H1 (cell line): ENCODE measurements around the gene SEC14L6. TPM values are rescaled to one million over a fixed set of nuclear protein-coding genes. Genes with fewer than 3 reads are reported as not detected.

Experiments
- CTCF ChIA-PET: fragments of 300-600 bp; sonication (Branson Sonifier 250); formaldehyde crosslinking; loops from one replicate; lab custom pipeline; 2021; ENCODE audit not compliant: partially characterized antibody; lab: Charles Lee
- POLR2A ChIA-PET: fragments of 300-600 bp; sonication (Branson Sonifier 250); formaldehyde crosslinking; loops from one replicate; lab custom pipeline; 2021; ENCODE audit warnings: inconsistent platforms; ENCODE audit not compliant: partially characterized antibody; lab: Charles Lee
- DNase-seq, 2 experiments: peaks; one replicate each; pipeline versions ENCODE4 v3.0.0 to v3.0.0-alpha.2; 2010 to 2022; ENCODE audit warnings: low spot score in 2 of 2, low read depth in 1 of 2, mixed read lengths in 1 of 2
- FAIRE-seq: peaks from 2 replicates; lab custom pipeline; 2011; peaks lifted over from hg19 to GRCh38; lab: Jason Lieb, UNC
- H2AFZ ChIP-seq: 2 replicates; pipeline ENCODE4 v1.8.1; 2012; ENCODE audit warnings: low read length, inconsistent platforms
- H2AK5ac ChIP-seq: 2 replicates; pipeline ENCODE4 v1.6.1; 2013; ENCODE audit warnings: low read depth, low read length
- H2BK120ac ChIP-seq: replicated peaks from 2 replicates; pipeline ENCODE3; 2013; ENCODE audit warnings: low read depth, low read length, inconsistent platforms
- H2BK12ac ChIP-seq: 2 replicates; pipeline ENCODE4 v1.6.1; 2013; ENCODE audit warnings: low read depth, low read length
- H2BK15ac ChIP-seq: 2 replicates; pipeline ENCODE4 v1.6.1; 2013; ENCODE audit warnings: low read length
- H2BK20ac ChIP-seq: 2 replicates; pipeline ENCODE4 v1.6.1; 2013; ENCODE audit warnings: low read length
- H2BK5ac ChIP-seq: 2 replicates; pipeline ENCODE4 v1.6.1; 2013; ENCODE audit warnings: low read depth, low read length
- H3K14ac ChIP-seq: 2 replicates; pipeline ENCODE4 v1.6.1; 2013; ENCODE audit warnings: inconsistent platforms; ENCODE audit not compliant: insufficient read length
- H3K18ac ChIP-seq: 2 replicates; pipeline ENCODE4 v1.6.1; 2013; ENCODE audit warnings: low read length; ENCODE audit errors: extremely low read depth
- H3K23ac ChIP-seq: 2 replicates; pipeline ENCODE4 v1.6.1; 2013; ENCODE audit warnings: inconsistent platforms; ENCODE audit not compliant: insufficient read length
- H3K23me2 ChIP-seq: 2 replicates; pipeline ENCODE4 v1.6.1; 2013; ENCODE audit warnings: low read depth, low read length
- H3K27ac ChIP-seq: 2 replicates; pipeline ENCODE4 v1.6.1; 2011; ENCODE audit warnings: low read depth, low read length, inconsistent platforms
- H3K27me3 ChIP-seq, 4 experiments: replicated peaks in 1 of 4; 1 replicate in 1 of 4; 2 replicates in 3 of 4; pipeline versions ENCODE4 v1.6.1 to v1.8.1; 2011 to 2013; ENCODE audit warnings: low read length in 3 of 4, mild to moderate bottlenecking in 3 of 4, inconsistent platforms in 2 of 4, mixed read lengths in 2 of 4, moderate library complexity in 1 of 4; ENCODE audit not compliant: control insufficient read depth in 3 of 4, insufficient read depth in 3 of 4; ENCODE audit errors: extremely low read depth in 1 of 4
- H3K36me3 ChIP-seq, 4 experiments: 2 replicates each; pipeline versions ENCODE4 v1.6.1 to v1.8.1; 2011 to 2013; ENCODE audit warnings: mild to moderate bottlenecking in 4 of 4, low read length in 3 of 4, moderate library complexity in 2 of 4, control low read depth in 1 of 4, inconsistent platforms in 1 of 4; ENCODE audit not compliant: insufficient read depth in 4 of 4, control insufficient read depth in 2 of 4
- H3K4ac ChIP-seq: replicated peaks from 2 replicates; pipeline ENCODE3; 2013; ENCODE audit warnings: low read length, low read depth, mixed read lengths, inconsistent platforms; ENCODE audit not compliant: insufficient read length
- H3K4me1 ChIP-seq, 4 experiments: replicated peaks in 1 of 4; 1 replicate in 1 of 4; 2 replicates in 3 of 4; pipeline versions ENCODE4 v1.6.1 to v1.8.1; 2011 to 2013; ENCODE audit warnings: low read length in 3 of 4, inconsistent platforms in 2 of 4, mixed read lengths in 1 of 4; ENCODE audit not compliant: insufficient read depth in 4 of 4, control insufficient read depth in 3 of 4
- H3K4me2 ChIP-seq, 2 experiments: 2 replicates each; pipeline versions ENCODE4 v1.6.1 to v1.8.1; 2011 to 2013; ENCODE audit warnings: low read depth in 2 of 2, low read length in 2 of 2, control low read depth in 1 of 2, inconsistent platforms in 1 of 2, mild to moderate bottlenecking in 1 of 2; ENCODE audit not compliant: insufficient read depth in 1 of 2
- H3K4me3 ChIP-seq, 4 experiments: fragments of 200-600, 300-600 bp in 1 of 4; sonication (generic), shearing (Covaris generic), sonication (Bioruptor Twin) in 1 of 4; 2 replicates each; pipeline versions ENCODE4 v1.5.1 to v1.8.1; 2011 to 2016; ENCODE audit warnings: low read length in 4 of 4, low read depth in 3 of 4, control low read depth in 2 of 4, inconsistent platforms in 2 of 4, mild to moderate bottlenecking in 2 of 4, mixed read lengths in 1 of 4, moderate library complexity in 1 of 4; ENCODE audit not compliant: insufficient read depth in 2 of 4; ENCODE audit errors: extremely low read depth in 1 of 4
- H3K56ac ChIP-seq: replicated peaks from 2 replicates; pipeline ENCODE3; 2013; ENCODE audit warnings: low read depth, mild to moderate bottlenecking, mixed read lengths, low read length, inconsistent platforms; ENCODE audit not compliant: insufficient read length
- H3K79me1 ChIP-seq: 2 replicates; pipeline ENCODE4 v1.6.1; 2013; ENCODE audit warnings: low read depth, low read length, control low read depth
- H3K79me2 ChIP-seq, 2 experiments: 2 replicates each; pipeline versions ENCODE4 v1.6.1 to v1.8.1; 2012 to 2013; ENCODE audit warnings: low read length in 2 of 2, mild to moderate bottlenecking in 2 of 2, inconsistent platforms in 1 of 2; ENCODE audit not compliant: insufficient read depth in 2 of 2, control insufficient read depth in 1 of 2
- H3K9ac ChIP-seq, 4 experiments: replicated peaks in 1 of 4; 1 replicate in 1 of 4; 2 replicates in 3 of 4; pipeline versions ENCODE4 v1.6.1 to v1.8.1; 2011 to 2013; ENCODE audit warnings: low read depth in 3 of 4, low read length in 3 of 4, control low read depth in 2 of 4, mild to moderate bottlenecking in 2 of 4, moderate library complexity in 2 of 4, inconsistent platforms in 1 of 4; ENCODE audit errors: extremely low read depth in 1 of 4
- H3K9me3 ChIP-seq, 2 experiments: 2 replicates each; pipeline versions ENCODE4 v1.6.1 to v1.8.1; 2012 to 2013; ENCODE audit warnings: mild to moderate bottlenecking in 2 of 2, moderate library complexity in 2 of 2, control low read depth in 1 of 2, inconsistent platforms in 1 of 2, low read depth in 1 of 2, low read length in 1 of 2, mixed read lengths in 1 of 2; ENCODE audit not compliant: insufficient read depth in 2 of 2
- H4K20me1 ChIP-seq, 2 experiments: replicated peaks in 1 of 2; 2 replicates each; pipeline versions ENCODE3 to v1.8.1; 2011 to 2013; ENCODE audit warnings: inconsistent platforms in 2 of 2, low read length in 2 of 2, mild to moderate bottlenecking in 1 of 2; ENCODE audit not compliant: insufficient read depth in 2 of 2, control insufficient read depth in 1 of 2
- H4K5ac ChIP-seq: 2 replicates; pipeline ENCODE4 v1.6.1; 2013; ENCODE audit warnings: low read length, low read depth, mixed read lengths, inconsistent platforms; ENCODE audit not compliant: insufficient read length
- H4K8ac ChIP-seq: 2 replicates; pipeline ENCODE4 v1.8.0; 2013; ENCODE audit warnings: mild to moderate bottlenecking, moderate library complexity, low read length, inconsistent platforms; ENCODE audit not compliant: insufficient read depth; ENCODE audit errors: extremely low read depth
- H4K91ac ChIP-seq: replicated peaks from 2 replicates; pipeline ENCODE3; 2013; ENCODE audit warnings: low read length, mixed read lengths, inconsistent platforms; ENCODE audit not compliant: insufficient read length
- BCL11A ChIP-seq, 2 experiments: IDR thresholded peaks; one replicate each; pipeline ENCODE4 v1.6.1; 2011; ENCODE audit warnings: low read depth in 2 of 2, low read length in 2 of 2, mild to moderate bottlenecking in 2 of 2
- GABPA ChIP-seq: IDR thresholded peaks from 2 replicates; pipeline ENCODE4 v1.6.1; 2011; ENCODE audit warnings: mild to moderate bottlenecking, low read length, moderate library complexity, borderline replicate concordance; ENCODE audit not compliant: insufficient read depth
- WGBS, 2 experiments: shearing (Covaris generic) in 1 of 2; methylation state at CpG; one replicate each; pipeline versions ENCODE4 v1.1.6 to v1.1.7; 2013 to 2015; ENCODE audit warnings: low lambda C conversion rate in 2 of 2, mixed read lengths in 2 of 2, inconsistent platforms in 1 of 2, low coverage in 1 of 2, missing lambda C conversion rate in 1 of 2; ENCODE audit not compliant: insufficient replicate concordance in 2 of 2, insufficient coverage in 1 of 2, insufficient read length in 1 of 2; ENCODE audit errors: extremely low coverage in 1 of 2, missing lambda C conversion rate in 1 of 2; 5-methylcytosine and 5-hydroxymethylcytosine counted together
- polyA plus RNA-seq, 7 experiments: library from polyadenylated mRNA; depleted of rRNA in 3 of 7; stranded (reverse) in 5 of 7; unstranded in 2 of 7; fragments of >200 nt in 5 of 7; fragments of 200-250 nt in 2 of 7; gene quantifications; 1 replicate in 5 of 7; 2 replicates in 1 of 7; 4 replicates in 1 of 7; pipeline versions ENCODE4 v1.2.1 to v1.2.3, GENCODE V29; 2011 to 2013; ENCODE audit warnings: missing spikeins in 2 of 7, mixed read lengths in 2 of 7
- total RNA-seq: library from RNA; stranded (reverse); fragmentation: NEBNext Ultra II Directional; extraction: Animal tissue kit (Norgen Biotek cat#: 25700); gene quantifications from 2 replicates; pipeline ENCODE4 v1.2.1, GENCODE V29; 2021

Gene SEC14L6
- total and polyA plus RNA-seq, 2 of the 8 experiments (the other 6 are each of a cell fraction or from before 2014, with no cell fraction given) = 0.63 to 2.1 TPM

- no peak for DNase-seq
- Histone ChIP-seq H2BK20ac (no peak overlapping the region), H3K79me2 (no peaks in the 10 kb centered on the region), H3K9ac (no peak overlapping the region), H3K4ac (no peak overlapping the region), H2AFZ (no peak overlapping the region), H3K4me1 (no peaks in the 10 kb centered on the region; a peak in 1 of 7 replicates), H3K36me3 (no peaks in the 10 kb centered on the region), H3K56ac (no peak overlapping the region), H2BK120ac (no peak overlapping the region), H3K23me2 (no peaks in the 10 kb centered on the region), H4K5ac (no peak overlapping the region), H4K91ac (no peak overlapping the region), H3K23ac (no peak overlapping the region), H3K79me1 (no peaks in the 10 kb centered on the region), H4K8ac (no peak overlapping the region), H2BK15ac (no peak overlapping the region), H3K27me3 (no peaks in the 10 kb centered on the region), H3K14ac (no peak overlapping the region), H4K20me1 (no peaks in the 10 kb centered on the region), H3K4me3 (no peak overlapping the region), H3K9me3 (no peaks in the 10 kb centered on the region), H2BK12ac (no peak overlapping the region), H2BK5ac (no peak overlapping the region), H3K4me2 (no peak overlapping the region), H2AK5ac (no peak overlapping the region), H3K27ac (no peak overlapping the region), H3K18ac (no peak overlapping the region)
- ChIA-PET POLR2A (no interaction called here), CTCF (interaction anchor here (2.2 kb wide), 1 partner anchor 31 kb away, joined by 8 read pairs; no protein-coding TSS in a partner anchor)
- no peak for FAIRE-seq
- 95% methylated on average over 6 of the region's 6 CpGs; no CpG with 5 or more reads in 1 of the 2 experiments for WGBS, 2 experiments
- TF ChIP-seq BCL11A (IDR thresholded peaks at IDR 0.05; ENCODE audit: low read depth in 2 of 2, low read length in 2 of 2) = no peak
- no peak for TF ChIP-seq GABPA
Observed at GRCh38 chr22:30516273-30516672, 30.3 kb downstream of the SEC14L6 start.
